Stimulated activated CD4-positive, alpha-beta T cell treated with anti-CD3 and anti-CD28 coated beads, TNF-alpha, amount 100 ng/mL, for 48 hours (primary cell): ENCODE results near the gene ACTA1.
"Not testable (repeated sequence)": the region's sequence is repeated elsewhere in the genome, so short reads cannot be mapped to it uniquely, and the experiment has no call there.

Source experiments
- DNase-seq, 3 donors: peaks; one replicate each; pipeline ENCODE4 v3.0.0-alpha.2; 2020; ENCODE audit warnings: low read depth in 3 of 3

ACTA1 gene

DNA sequence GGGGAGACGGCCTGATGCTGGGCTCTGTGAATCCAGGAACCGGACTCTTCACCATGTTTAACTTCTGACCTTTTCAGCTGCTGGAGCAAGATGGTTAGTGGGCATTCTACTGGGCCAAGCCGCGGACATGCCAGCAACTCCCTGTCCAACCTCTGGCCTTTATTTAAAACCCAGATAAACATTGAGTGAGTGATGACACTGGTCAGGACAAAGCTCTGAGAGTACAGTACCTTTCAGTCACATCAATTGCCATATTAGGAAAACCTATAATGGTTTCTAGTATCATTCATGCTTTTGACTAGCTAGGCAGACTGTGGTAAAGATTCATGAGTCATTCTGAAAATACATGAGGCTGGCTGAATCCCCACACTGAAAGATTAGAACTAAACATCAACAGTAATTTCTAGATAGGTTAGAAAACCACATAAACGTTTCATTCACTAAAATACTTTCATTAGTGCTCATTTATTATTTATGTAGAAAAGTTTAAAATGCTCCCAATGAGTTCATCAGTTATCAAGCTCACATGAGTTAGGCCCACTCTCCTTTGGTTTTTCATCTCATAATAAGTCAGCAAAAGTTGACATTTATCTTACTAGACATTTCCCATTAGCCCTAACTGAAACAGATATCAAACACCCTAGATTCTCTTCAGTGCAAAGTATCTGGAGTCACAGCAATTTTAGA lies 7.1 kb upstream of the ACTA1 start:
- no peak for DNase-seq

DNA sequence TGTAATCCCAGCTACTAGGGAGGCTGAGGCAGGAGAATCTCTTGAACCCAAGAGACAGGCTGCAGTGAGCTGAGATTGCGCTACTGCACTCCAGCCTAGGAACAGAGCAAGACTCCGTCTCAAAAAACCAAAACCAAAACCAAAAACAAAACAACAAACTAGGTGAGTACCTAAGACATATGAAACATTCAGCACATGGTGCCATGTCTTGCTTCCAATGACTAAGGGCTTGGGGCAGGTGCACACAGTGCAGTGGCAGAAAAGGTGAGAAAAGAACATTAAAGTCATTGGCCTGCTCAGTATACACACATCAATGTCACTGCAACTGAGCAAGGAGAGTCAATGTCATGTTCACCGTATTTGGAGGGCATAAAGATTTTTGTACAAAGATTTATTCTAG lies 4.1 kb upstream of the ACTA1 start:
- DNase-seq = no peak

DNA sequence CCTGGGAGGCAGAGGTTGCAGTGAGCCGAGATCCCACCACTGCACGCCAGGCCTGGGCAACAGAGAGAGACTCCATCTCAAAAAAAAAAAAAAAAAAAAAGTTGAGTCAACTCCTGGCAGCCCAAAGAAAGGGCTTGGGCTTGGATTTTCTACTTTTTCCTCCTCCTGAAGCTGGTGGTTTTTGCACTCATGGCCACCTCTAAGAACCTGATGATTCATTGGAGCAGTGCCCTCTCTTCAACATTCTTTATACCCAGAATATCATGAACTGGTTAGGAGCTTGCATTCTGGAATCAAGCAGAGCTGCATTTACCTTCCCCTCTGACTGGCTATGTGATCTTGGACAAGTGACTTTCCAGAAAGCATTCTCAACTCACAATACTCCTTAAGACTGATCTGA lies 3.5 kb upstream of the ACTA1 start:
- no peak for DNase-seq

DNA sequence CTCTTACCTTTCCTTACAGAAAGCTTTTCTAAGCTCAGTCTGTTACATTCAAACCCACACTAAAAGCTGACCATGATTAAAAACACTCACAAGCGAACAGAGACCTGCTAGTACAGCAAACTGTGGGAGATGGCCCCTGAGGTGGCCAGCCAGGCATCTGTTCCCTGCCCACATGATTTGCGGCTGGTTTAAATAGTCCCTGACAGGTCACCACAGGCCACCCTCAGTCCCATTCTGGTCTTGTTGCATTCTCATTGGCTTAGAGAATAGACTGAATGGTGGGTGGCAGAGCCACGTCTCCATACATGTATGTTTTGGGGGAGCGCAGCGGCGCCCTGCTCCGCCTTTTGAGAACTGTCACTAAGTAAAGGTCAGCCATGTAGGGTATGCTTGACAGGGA lies 2.3 kb upstream of the ACTA1 start:
- no peak for DNase-seq

DNA sequence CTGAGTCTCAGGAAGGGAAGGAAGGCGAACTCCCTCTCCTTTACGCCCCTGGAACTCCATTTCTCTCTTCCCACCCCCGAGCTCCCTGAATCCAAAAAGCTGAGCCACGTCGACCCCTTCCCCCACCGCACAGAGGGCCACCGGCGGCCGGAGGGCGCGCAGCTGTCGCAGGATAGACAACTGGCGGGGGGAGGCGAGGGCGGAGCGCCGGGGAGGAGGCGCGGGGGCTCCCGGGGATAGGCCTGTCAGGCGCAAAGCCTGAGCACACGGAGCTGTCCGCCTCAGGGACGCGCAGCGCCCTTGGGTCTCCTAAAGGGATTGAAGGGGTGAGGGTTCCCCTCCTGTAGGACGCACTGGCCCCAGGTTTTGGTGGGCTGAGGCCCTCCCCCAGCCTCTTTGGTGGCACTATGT lies 752 bp upstream of the ACTA1 start:
- DNase-seq = no peak

DNA sequence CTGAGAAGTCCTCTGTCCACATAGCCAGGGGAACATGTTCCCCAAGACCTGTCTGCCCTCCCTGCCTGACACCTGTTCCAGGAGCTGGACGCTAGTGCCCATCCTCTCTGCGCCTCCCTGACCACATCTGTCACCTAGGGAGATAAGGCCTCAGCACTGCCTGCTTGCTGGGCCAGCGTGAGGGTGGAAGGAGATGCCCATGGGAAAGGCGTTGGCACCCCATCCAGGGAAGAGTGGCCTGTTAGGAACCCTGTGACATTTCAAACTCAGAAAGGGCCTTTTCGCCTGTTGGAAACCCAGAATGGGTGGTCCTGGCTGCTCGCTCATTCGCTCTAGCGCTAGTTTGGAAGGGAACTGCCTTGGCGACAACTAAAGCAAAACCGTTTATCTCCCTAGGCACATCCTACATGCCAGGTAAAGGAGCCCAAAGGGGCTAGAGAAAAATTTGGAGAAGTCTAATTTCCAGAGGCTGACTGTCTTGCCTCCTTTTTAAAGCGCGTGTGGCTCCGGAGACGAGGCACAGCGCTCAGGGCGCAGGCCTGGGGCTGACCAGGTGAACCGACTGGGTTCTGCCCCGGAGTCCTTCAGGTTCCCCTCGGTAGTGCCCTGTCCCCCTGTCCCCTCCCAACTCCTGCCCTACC lies 410 bp downstream of the ACTA1 start:
- no peak for DNase-seq

DNA sequence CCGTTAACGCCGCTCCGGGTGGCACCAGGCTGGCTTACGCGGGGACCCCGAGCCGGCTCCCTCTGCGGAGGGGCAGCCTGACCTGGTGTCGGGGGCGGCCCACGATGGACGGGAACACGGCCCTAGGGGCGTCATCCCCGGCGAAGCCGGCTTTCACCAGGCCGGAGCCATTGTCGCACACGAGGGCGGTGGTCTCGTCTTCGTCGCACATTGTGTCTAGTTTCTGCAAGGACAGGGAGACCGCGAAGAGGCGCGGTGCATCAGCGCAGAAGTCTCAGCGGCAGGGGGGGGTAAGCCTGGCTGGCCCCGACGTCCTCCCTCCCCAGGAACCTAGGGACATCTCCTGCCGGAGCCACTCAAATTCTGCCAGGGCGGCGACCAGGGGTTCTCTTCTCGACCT lies 989 bp downstream of the ACTA1 start:
- no peak for DNase-seq

DNA sequence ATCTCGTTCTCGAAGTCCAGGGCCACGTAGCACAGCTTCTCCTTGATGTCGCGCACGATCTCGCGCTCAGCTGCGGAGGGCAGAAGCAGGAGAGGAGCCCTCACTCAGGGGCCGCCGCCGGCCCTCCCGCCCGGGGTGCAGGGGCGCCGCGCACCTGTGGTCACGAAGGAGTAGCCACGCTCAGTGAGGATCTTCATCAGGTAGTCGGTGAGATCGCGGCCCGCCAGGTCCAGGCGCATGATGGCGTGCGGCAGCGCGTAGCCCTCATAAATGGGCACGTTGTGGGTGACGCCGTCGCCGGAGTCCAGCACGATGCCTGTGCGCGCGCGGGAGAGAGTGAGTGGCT lies 1.8 kb downstream of the ACTA1 start:
- DNase-seq = no peak

DNA sequence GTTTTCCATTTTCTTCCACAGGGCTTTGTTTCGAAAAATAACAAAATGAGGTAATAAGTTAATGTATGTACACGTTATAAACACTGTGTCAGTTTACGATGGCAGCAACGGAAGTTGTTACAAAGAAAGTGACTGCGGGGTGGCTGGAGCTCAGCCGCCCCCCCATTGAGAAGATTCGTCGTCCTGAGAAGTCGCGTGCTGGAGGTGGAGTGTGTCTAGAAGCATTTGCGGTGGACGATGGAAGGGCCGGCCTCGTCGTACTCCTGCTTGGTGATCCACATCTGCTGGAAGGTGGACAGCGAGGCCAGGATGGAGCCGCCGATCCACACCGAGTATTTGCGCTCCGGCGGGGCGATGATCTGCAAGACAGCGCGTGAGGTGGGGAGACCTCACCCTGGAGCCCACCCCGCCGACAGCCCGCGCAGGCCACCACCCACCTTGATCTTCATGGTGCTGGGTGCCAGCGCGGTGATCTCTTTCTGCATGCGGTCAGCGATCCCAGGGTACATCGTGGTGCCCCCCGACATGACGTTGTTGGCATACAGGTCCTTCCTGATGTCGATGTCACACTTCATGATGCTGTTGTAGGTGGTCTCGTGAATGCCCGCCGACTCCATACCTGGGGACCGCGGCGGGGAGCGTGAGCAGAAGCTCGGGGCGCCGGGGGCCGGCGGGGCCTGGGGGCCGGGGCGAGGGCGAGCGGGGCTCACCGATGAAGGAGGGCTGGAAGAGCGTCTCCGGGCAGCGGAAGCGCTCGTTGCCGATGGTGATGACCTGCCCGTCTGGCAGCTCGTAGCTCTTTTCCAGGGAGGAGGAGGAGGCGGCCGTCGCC lies 2.4 kb downstream of the ACTA1 start:
- DNase-seq = no peak

DNA sequence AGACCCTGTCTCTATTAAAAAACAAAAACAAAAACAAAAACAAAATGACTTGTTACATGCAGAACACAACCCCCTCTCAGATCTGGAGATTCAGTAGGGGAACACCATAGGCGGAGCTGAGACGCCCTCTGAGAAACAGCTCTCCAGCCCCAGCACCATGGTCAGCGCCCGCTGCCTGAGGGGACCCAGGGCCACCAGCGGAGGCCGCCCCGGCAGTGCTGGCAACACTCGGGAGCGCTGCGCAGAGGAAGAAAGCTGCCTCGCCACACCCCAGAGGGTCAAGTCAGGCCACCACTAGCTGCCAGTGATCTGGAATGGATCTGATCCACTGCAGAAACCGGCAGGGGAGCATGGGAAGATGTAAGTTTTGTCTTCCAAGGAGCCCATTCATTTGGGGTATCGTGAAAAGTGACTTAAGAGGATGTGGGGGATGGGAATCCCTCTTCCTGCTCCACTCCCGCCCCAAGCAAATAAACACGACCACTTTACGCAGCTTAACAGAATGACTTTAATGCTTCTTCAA lies 3.1 kb downstream of the ACTA1 start:
- no peak for DNase-seq

DNA sequence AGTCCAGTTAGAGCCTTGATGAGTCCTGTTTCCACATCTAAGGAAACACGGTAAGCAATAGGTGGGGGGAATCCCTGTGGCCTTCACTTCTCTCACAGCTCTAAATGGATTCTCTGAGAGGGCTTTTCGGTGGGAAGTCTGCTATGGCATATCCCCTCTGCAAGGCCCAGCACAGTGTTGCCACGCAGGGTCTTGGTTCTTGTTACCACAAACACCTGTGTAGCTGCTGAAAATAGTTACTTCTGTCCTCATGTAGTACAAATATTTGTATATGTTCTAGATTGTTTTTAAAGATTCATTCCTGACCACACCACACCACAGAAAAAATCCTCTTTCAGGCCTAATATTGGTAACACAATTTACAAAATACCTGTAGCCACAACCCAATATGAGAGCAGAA lies 5.6 kb downstream of the ACTA1 start:
- no peak for DNase-seq

DNA sequence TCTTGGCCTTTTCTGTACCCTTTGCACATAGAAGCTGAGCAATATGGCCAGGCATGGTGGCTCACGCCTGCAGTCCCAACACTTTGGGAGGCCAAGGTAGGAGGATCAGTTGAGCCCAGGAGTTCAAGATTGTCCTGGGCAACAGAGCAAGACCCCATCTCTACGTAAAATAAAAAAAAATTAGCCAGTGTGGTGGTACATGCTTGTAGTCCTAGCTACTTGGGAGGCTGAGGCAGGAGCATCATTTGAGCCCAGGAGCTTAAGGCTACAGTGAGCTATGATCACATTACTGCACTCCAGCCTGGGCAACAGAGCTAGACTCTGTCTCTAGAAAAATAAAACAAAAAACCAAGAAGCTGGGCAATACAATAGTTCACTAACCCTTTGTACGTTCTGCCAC lies 6.3 kb downstream of the ACTA1 start:
- no peak for DNase-seq

DNA sequence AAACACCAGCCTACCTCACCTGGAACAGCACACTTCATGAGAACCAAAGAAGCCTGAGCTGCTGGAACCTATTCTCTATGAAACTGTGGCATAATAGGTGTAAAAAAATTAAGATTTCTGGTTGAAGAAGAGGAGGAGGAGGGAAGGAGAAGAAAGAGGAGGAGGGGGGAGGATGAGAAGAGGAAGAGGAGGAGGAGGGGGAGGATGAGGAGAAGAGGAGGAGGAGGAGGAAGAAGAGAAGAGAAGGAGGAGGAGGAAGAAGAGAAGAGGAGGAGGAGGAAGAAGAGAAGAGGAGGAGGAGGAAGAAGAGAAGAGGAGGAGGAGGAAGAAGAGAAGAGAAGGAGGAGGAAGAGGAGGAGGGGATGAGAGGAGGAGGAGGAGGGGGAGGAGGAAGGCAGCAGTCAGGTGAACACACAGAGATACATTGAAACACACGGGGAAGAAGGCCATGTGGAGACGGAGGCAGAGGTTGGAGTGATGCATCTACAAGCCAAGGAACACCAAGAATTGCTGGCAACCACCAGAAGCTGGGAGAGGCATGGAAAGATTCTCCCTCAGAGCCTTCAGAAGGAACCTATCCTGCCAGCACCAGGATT lies 8.2 kb downstream of the ACTA1 start:
- no peak for DNase-seq

DNA sequence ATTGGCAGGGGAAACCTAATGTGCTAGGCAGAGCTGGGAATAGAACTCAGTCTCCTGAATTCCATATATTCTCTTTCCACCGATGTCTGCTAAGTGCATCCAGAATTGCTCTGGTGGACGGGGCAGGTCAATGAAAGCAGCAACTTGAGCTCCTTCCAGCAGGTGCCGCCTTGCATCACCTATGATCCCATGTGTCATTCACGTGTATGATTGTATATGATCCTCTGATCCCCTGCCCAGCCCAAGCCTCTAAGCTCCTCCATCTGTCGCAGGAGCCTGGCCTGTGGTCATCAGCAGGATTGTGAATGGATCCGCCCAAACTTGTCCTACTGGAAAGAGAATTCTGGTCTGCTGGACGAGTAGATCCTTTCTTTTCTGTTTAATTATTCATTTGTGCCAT lies 13.1 kb downstream of the ACTA1 start:
- no peak for DNase-seq

DNA sequence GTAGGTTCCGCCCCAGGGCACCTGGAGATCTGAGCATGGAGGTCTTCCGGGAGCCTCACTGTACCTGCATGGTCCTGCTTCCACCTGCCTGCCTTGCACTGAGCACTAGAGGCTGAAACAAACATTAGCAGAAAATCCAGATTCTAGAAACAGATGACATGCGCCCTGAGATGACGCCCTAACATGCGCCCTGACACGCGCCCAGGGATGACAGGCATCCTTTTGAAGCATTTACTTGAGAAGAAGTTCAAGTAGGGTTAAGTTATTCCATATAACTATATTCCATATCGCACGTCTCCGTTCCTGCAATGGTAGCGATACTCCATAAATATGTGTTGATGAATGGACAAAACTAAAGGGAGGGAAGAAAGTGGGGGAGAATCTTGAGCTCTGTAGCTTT lies 13.7 kb downstream of the ACTA1 start:
- DNase-seq = no peak

DNA sequence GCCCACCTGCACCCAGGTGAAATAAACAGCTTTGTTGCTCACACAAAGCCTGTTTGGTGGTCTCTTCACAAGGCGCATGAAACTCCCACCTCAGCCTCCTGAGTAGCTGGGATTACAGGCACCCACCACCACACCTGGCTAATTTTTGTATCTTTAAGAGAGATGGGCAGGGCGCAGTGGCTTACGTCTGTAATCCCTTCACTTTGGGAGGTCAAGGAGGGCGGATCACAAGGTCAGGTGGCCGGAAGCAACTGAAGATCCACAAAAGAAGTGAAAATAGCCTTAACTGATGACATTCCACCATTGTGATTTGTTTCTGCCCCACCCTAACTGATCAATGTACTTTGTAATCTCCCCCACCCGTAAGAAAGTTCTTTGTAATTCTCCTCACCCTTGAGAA lies 15.3 kb downstream of the ACTA1 start:
- DNase-seq = not testable (repeated sequence)

DNA sequence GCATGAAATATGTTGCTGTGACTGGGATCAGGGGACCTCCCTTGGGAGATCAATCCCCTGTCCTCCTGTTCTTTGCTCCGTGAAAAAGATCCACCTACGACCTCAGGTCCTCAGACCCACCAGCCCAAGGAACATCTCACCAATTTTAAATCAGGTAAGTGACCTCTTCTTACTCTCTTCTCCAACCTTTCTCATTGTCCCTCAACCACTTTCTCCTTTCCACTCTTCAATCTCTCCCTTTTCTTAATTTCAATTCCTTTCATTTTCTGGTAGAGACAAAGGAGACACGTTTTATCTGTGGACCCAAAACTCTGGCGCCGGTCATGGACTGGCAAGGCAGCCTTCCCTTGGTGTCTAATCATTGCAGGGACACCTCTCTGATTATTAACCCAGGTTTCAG lies 21.1 kb downstream of the ACTA1 start:
- DNase-seq = not testable (repeated sequence)

DNA sequence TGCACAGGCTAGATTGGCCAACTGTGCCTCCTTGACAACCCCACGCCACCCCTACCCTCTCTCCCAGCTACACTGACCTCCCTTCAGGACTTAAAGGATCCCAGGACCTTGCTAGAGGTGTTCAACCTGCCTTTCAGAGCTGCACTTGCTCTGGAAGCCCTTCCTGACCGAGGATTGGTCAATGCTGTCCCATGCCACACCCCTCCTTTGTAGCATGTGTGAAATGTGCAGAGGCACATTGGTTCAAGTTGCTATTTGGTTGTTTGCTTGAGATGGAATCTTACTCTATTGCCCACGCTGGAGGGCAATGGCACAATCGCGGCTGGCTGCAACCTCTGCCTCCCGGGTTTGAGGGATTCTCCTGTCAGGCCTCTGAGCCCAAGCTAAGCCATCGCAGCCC lies 21.8 kb downstream of the ACTA1 start:
- DNase-seq = no peak

DNA sequence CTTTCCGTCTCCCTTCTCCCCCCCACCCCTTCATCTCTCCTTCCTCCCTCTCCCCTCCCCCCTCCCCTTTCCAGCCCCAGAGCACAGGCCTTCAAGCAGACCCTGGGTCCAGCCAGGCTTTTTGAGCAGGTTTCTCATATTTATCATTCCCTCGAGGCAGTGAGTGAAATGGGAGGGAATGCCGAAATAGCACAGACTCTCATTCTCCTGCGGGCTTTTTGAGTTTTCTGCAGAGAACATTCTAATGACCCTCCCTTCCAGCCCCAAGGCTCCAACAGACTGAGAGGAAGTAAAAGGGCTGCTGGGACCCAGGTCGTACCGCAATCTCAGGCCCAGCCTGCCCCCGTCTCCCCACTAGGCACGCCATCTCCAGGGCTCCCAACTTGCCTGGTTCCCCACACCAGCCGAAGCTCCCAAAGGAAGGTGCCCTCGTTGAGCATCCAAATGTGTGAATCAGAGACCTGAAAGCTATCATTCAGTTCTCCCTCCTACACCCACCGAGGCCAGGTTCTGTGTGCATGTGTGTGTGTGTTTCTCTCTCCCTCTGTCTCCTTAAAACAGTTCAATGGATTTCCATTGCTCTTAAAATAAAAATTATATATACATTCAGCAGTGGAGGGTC lies 22.3 kb downstream of the ACTA1 start:
- no peak for DNase-seq

DNA sequence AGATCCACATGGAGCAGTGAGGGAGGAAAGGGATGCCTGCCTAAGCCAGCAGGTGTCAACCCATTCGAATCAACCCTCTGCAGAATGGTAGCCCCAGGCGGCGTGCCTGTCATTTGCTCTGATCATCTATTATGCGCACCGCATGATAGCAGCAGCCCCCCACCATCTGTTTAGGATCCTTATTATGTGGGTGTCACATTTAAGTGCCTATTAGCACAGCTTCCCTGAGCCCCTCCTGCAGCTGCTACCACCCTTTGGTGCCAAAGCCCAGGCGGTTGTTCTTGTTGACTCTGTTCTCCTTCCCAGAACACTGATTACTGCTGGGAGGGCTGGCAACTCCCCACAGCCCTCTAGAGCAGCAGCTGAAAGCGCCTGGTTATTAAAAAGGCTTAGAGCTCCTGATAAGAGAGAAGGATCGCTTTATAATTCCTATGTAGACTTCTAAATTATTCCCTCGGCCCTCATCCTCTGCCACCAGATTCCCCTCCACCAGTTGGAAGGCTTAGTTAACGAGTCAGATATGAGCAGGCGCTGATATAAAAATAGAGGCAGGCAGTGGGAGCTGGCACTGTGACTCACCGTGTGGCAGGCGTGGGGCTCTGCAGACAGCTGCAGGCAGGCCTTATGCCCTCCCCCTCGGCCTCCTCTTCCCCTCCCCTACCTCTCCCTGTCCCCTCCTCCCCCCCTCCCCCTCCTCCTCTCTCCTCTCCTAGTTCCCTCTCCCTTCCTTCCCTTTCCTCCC lies 23.0 kb downstream of the ACTA1 start:
- DNase-seq = no peak

DNA sequence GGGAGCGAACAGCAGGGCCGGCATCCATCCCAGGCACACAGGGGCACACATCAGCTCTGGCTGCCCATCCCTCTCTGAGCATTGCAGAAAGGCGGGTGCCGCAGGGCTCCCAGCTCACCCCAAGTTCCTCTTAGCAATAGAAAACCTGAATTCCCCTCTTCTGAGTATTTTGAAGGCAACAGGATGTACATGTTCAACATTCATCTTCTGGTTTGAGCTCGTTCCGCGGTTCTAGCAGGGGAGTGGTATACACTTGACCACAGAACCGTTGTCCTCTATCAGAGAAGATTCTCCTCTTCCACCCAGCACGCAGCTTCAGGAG lies 23.6 kb downstream of the ACTA1 start:
- no peak for DNase-seq
